GM23338 (cell line): ENCODE results near the gene CGGBP1. TPM values are rescaled to one million over a fixed set of nuclear protein-coding genes. Genes with fewer than 3 reads are reported as not detected.

Experiments
- ATAC-seq: fragments of 200-7000 bp; cut with Tn5 transposase; 3 replicates; pipeline ENCODE4 v1.9.1; 2020
- DNase-seq: peaks from one replicate; pipeline ENCODE4 v3.0.0-alpha.2; 2015; ENCODE audit warnings: low spot score
- H2AFZ ChIP-seq: fragments of 200-600 bp; sonication (generic); 2 replicates; pipeline ENCODE4 v1.8.0; 2016; ENCODE audit warnings: antibody characterized with exemption, mild to moderate bottlenecking, moderate library complexity
- H3F3A ChIP-seq: fragments of 200-600 bp; sonication (generic); replicated peaks from 2 replicates; pipeline ENCODE4 v1.8.0; 2017; ENCODE audit warnings: antibody characterized with exemption, mixed run types, low read depth
- H3K27ac ChIP-seq: fragments of 200-600 bp; sonication (generic); 2 replicates; pipeline ENCODE4 v1.6.1; 2016; ENCODE audit warnings: low read depth
- H3K27me3 ChIP-seq: fragments of 200-600 bp; sonication (generic); 2 replicates; pipeline ENCODE4 v1.8.0; 2016; ENCODE audit warnings: mild to moderate bottlenecking, mixed run types, moderate library complexity; ENCODE audit not compliant: insufficient read depth
- H3K36me3 ChIP-seq: fragments of 200-600 bp; sonication (generic); 2 replicates; pipeline ENCODE4 v1.8.0; 2016; ENCODE audit warnings: mild to moderate bottlenecking; ENCODE audit not compliant: insufficient read depth
- H3K4me1 ChIP-seq: fragments of 200-600 bp; sonication (generic); 2 replicates; pipeline ENCODE4 v1.8.0; 2016; ENCODE audit warnings: mild to moderate bottlenecking, moderate library complexity; ENCODE audit not compliant: insufficient read depth
- H3K4me2 ChIP-seq: fragments of 200-600 bp; sonication (generic); 2 replicates; pipeline ENCODE4 v1.7.1; 2017; ENCODE audit warnings: mixed run types
- H3K4me3 ChIP-seq: fragments of 200-600 bp; sonication (generic); 2 replicates; pipeline ENCODE4 v1.6.1; 2016; ENCODE audit warnings: mixed run types
- H3K79me2 ChIP-seq: fragments of 200-600 bp; sonication (generic); replicated peaks from 2 replicates; pipeline ENCODE4 v1.8.0; 2017; ENCODE audit warnings: mild to moderate bottlenecking; ENCODE audit not compliant: insufficient read depth
- H3K9me2 ChIP-seq: fragments of 200-600 bp; sonication (generic); 2 replicates; pipeline ENCODE4 v1.8.0; 2017; ENCODE audit not compliant: insufficient read depth
- H4K20me1 ChIP-seq: fragments of 200-600 bp; sonication (generic); replicated peaks from 2 replicates; pipeline ENCODE4 v1.8.0; 2017; ENCODE audit warnings: mild to moderate bottlenecking; ENCODE audit not compliant: insufficient read depth
- H3K27ac Mint-ChIP-seq: 2 replicates; pipeline ENCODE4 v1.8.0; 2020; ENCODE audit warnings: inconsistent platforms, mild to moderate bottlenecking, moderate library complexity, mixed read lengths
- H3K27me3 Mint-ChIP-seq: 3 replicates; pipeline ENCODE4 v1.8.0; 2022; ENCODE audit warnings: low read depth, mild to moderate bottlenecking, moderate library complexity, mixed read lengths, inconsistent platforms; ENCODE audit not compliant: insufficient read depth, poor library complexity
- H3K36me3 Mint-ChIP-seq: 3 replicates; pipeline ENCODE4 v1.8.0; 2021; ENCODE audit warnings: low read depth, mild to moderate bottlenecking, inconsistent platforms, moderate library complexity, mixed read lengths
- H3K4me1 Mint-ChIP-seq: 3 replicates; pipeline ENCODE4 v1.8.0; 2020; ENCODE audit warnings: mild to moderate bottlenecking, inconsistent platforms, mixed read lengths
- H3K4me3 Mint-ChIP-seq: 3 replicates; pipeline ENCODE4 v1.8.0; 2021; ENCODE audit warnings: moderate library complexity, mild to moderate bottlenecking, inconsistent platforms, mixed read lengths
- H3K9me3 Mint-ChIP-seq: 3 replicates; pipeline ENCODE4 v1.8.0; 2020; ENCODE audit warnings: moderate library complexity, mild to moderate bottlenecking, inconsistent platforms, mixed read lengths
- EZH2phosphoT487 ChIP-seq: fragments of 200-600 bp; sonication (generic); IDR thresholded peaks from one replicate; pipeline ENCODE4 v1.8.1; 2018; ENCODE audit warnings: antibody characterized with exemption; ENCODE audit not compliant: unreplicated experiment
- JUNB ChIP-seq: IDR thresholded peaks from one replicate; pipeline ENCODE4 v1.6.1; 2016; ENCODE audit warnings: antibody characterized with exemption; ENCODE audit not compliant: unreplicated experiment
- NANOG ChIP-seq: IDR thresholded peaks from 2 replicates; pipeline ENCODE4 v1.6.1; 2016; ENCODE audit warnings: antibody characterized with exemption, borderline replicate concordance
- POLR2AphosphoS5 ChIP-seq: IDR thresholded peaks from 2 replicates; pipeline ENCODE4 v1.6.1; 2016; ENCODE audit warnings: antibody characterized with exemption, low read depth
- STAT1 ChIP-seq: IDR thresholded peaks from one replicate; pipeline ENCODE4 v1.6.1; 2016; ENCODE audit warnings: antibody characterized with exemption; ENCODE audit not compliant: unreplicated experiment
- ZNF114 ChIP-seq: fragments of 250-450 bp; sonication (Bioruptor Pico); IDR thresholded peaks from 2 replicates; pipeline ENCODE4 v1.5.0; 2020; ENCODE audit warnings: mild to moderate bottlenecking, moderate library complexity
- polyA plus RNA-seq: library from polyadenylated mRNA; unstranded; fragments of >200 nt; fragmentation: Nextera tagmentation; extraction: Ambion mirVana; gene quantifications from 2 replicates; pipeline ENCODE4 v1.2.1, GENCODE V29; 2016
- total RNA-seq: library from RNA; depleted of rRNA; stranded (reverse); fragments of >200 nt; shearing (Covaris generic); gene quantifications from 2 replicates; pipeline ENCODE4 v1.2.3, GENCODE V29; 2014
- TF ChIP-seq, protein P1 (sequence below), 2 experiments: fragments of 200-600 bp in 1 of 2; sonication (generic) in 1 of 2; conservative IDR thresholded peaks; 2 replicates each; pipeline versions ENCODE4 v1.5.1 to v1.6.1; 2016 to 2017; ENCODE audit warnings: antibody characterized with exemption in 2 of 2, low read depth in 2 of 2, mild to moderate bottlenecking in 2 of 2, moderate library complexity in 1 of 2
- TF ChIP-seq, protein P2 (sequence below): IDR thresholded peaks from 2 replicates; pipeline ENCODE4 v1.6.1; 2016; ENCODE audit warnings: antibody characterized with exemption

Gene CGGBP1
- total and polyA plus RNA-seq, 2 experiments from 2014 or later, result 55.5 to 63.5 TPM

GRCh38 chr3:88036221-88036620 lies 22.6 kb downstream of the CGGBP1 start:
- no peak for TF ChIP-seq STAT1
- TF ChIP-seq JUNB, result no peak
- TF ChIP-seq, protein P1, sequence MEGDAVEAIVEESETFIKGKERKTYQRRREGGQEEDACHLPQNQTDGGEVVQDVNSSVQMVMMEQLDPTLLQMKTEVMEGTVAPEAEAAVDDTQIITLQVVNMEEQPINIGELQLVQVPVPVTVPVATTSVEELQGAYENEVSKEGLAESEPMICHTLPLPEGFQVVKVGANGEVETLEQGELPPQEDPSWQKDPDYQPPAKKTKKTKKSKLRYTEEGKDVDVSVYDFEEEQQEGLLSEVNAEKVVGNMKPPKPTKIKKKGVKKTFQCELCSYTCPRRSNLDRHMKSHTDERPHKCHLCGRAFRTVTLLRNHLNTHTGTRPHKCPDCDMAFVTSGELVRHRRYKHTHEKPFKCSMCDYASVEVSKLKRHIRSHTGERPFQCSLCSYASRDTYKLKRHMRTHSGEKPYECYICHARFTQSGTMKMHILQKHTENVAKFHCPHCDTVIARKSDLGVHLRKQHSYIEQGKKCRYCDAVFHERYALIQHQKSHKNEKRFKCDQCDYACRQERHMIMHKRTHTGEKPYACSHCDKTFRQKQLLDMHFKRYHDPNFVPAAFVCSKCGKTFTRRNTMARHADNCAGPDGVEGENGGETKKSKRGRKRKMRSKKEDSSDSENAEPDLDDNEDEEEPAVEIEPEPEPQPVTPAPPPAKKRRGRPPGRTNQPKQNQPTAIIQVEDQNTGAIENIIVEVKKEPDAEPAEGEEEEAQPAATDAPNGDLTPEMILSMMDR (conservative IDR thresholded peaks at IDR 0.05; ENCODE audit: low read depth in 2 of 2), result no peak
- no peak for TF ChIP-seq NANOG
- TF ChIP-seq POLR2AphosphoS5, result no peak
- Histone ChIP-seq H3F3A (no peaks in the 10 kb centered on the region), H3K4me2 (no peak overlapping the region), H3K36me3 (no peaks in the 10 kb centered on the region), H3K79me2 (no peaks in the 10 kb centered on the region), H3K27me3 (no peaks in the 10 kb centered on the region), H3K27ac (no peak overlapping the region), H2AFZ (no peak overlapping the region), H3K4me3 (no peak overlapping the region), H3K4me1 (no peaks in the 10 kb centered on the region), H4K20me1 (no peaks in the 10 kb centered on the region), H3K9me2 (peaks cover 15% of the 10 kb centered on the region)
- no peak overlapping the region for H3K4me3 Mint-ChIP-seq
- no peaks in the 10 kb centered on the region for H3K27me3 Mint-ChIP-seq
- DNase-seq (no peak), ATAC-seq (no peak)
- peaks cover 3% of the 10 kb centered on the region; the same call in 1 of the 3 replicates for H3K4me1 Mint-ChIP-seq
- no peaks in the 10 kb centered on the region for H3K9me3 Mint-ChIP-seq
- H3K36me3 Mint-ChIP-seq, result no peaks in the 10 kb centered on the region
- H3K27ac Mint-ChIP-seq, result no peak overlapping the region

DNA sequence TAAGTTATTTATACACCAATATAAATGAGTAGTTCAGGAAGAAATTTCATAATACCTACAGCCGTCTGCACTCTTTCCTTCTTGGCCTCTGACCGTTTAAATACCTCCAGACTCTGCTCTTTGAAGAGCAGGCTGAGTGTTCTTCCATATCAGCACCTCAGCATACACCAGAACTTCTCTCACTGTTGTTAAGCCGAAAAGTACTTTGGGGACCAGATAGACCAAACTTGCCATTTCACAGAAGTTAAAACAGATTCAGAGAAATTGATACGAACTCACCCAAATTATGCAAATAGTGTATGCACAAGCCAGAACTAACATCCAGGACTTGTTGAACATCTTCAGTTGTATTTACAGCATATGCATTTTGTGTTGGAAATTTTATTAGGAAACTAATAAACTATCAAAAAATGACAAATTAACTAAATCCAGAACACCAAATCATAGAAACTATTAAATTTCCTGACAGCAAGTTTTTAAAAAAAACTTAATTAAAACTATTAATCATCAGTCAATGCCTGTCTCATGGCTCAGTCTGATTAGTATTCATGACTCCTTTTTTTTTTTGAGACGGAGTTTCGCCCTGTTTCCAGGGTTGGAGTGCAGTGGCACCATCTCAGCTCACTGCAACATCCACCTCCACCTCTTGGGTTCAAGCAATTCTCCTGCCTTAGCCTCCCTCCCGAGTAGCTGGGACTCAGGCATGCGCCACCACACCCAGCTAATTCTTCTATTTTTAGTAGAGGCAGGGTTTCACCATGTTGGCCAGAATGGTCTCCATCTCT lies 24.1 kb downstream of the CGGBP1 start:
- Histone ChIP-seq H3K4me2 (no peak overlapping the region), H3F3A (no peaks in the 10 kb centered on the region), H3K4me1 (no peaks in the 10 kb centered on the region), H2AFZ (no peak overlapping the region), H3K27ac (no peak overlapping the region), H3K36me3 (no peaks in the 10 kb centered on the region), H3K9me2 (peaks cover 9% of the 10 kb centered on the region), H4K20me1 (no peaks in the 10 kb centered on the region), H3K4me3 (no peak overlapping the region), H3K79me2 (no peaks in the 10 kb centered on the region), H3K27me3 (no peaks in the 10 kb centered on the region)
- no peak for ATAC-seq
- no peaks in the 10 kb centered on the region for H3K27me3 Mint-ChIP-seq
- TF ChIP-seq, protein P1 (conservative IDR thresholded peaks at IDR 0.05; ENCODE audit: low read depth in 2 of 2), result no peak
- TF ChIP-seq EZH2phosphoT487 (no peak), ZNF114 (no peak)
- TF ChIP-seq, protein P2, sequence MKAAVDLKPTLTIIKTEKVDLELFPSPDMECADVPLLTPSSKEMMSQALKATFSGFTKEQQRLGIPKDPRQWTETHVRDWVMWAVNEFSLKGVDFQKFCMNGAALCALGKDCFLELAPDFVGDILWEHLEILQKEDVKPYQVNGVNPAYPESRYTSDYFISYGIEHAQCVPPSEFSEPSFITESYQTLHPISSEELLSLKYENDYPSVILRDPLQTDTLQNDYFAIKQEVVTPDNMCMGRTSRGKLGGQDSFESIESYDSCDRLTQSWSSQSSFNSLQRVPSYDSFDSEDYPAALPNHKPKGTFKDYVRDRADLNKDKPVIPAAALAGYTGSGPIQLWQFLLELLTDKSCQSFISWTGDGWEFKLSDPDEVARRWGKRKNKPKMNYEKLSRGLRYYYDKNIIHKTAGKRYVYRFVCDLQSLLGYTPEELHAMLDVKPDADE, result no peak
- H3K9me3 Mint-ChIP-seq, result no peaks in the 10 kb centered on the region
- no peak for DNase-seq
- H3K36me3 Mint-ChIP-seq, result no peaks in the 10 kb centered on the region
- no peak overlapping the region for H3K4me3 Mint-ChIP-seq
- H3K4me1 Mint-ChIP-seq, result peaks cover 3% of the 10 kb centered on the region; the same call in 1 of the 3 replicates
- no peak overlapping the region for H3K27ac Mint-ChIP-seq
